PC-3 (cell line): Measurements from ENCODE around the gene RNF222. TPM values are rescaled to one million over a fixed set of nuclear protein-coding genes. Genes with fewer than 3 reads are reported as not detected.

ENCODE experiments used
- ATAC-seq: fragments of 200-7000 bp; cut with Tn5 transposase; 2 replicates; pipeline ENCODE4 v1.9.1; 2020; ENCODE audit warnings: mild to moderate bottlenecking, moderate library complexity
- BruUV-seq: library from RNA; stranded (reverse); fragments of 400-500 nt; replicated peaks from 2 replicates; lab custom pipeline; 2021; lab: Mats Ljungman, UMichigan
- CTCF ChIA-PET: fragments of 300-600 bp; sonication (Branson Sonifier 250); formaldehyde crosslinking; loops from one replicate; lab custom pipeline; 2022; ENCODE audit warnings: antibody characterized with exemption; lab: Charles Lee
- POLR2A ChIA-PET: fragments of 300-600 bp; sonication (Branson Sonifier 250); formaldehyde crosslinking; loops from one replicate; lab custom pipeline; 2022; ENCODE audit warnings: antibody characterized with exemption; ENCODE audit not compliant: unreplicated experiment; lab: Charles Lee
- DNase-seq: peaks from one replicate; pipeline ENCODE4 v3.0.0-alpha.2; 2015
- H2AFZ ChIP-seq: fragments of 300-600 bp; sonication (generic); 2 replicates; pipeline ENCODE4 v1.6.0; 2016; ENCODE audit warnings: antibody characterized with exemption, low read length
- H3F3A ChIP-seq: fragments of 300-600 bp; sonication (generic); one replicate; pipeline ENCODE4 v1.6.0; 2017; ENCODE audit warnings: antibody characterized with exemption, low read length, control low read depth, mild to moderate bottlenecking; ENCODE audit not compliant: unreplicated experiment
- H3K27ac ChIP-seq: fragments of 300-600 bp; sonication (generic); 2 replicates; pipeline ENCODE4 v1.5.1; 2016; ENCODE audit warnings: mild to moderate bottlenecking, low read length
- H3K27me3 ChIP-seq: fragments of 300-600 bp; sonication (generic); 2 replicates; pipeline ENCODE4 v1.6.1; 2016; ENCODE audit warnings: low read length, mixed read lengths
- H3K36me3 ChIP-seq: fragments of 300-600 bp; sonication (generic); 2 replicates; pipeline ENCODE4 v1.6.1; 2016; ENCODE audit warnings: low read depth, mixed run types, low read length, mixed read lengths
- H3K4me1 ChIP-seq: fragments of 300-600 bp; sonication (generic); 2 replicates; pipeline ENCODE4 v1.5.1; 2016; ENCODE audit warnings: low read length; ENCODE audit not compliant: insufficient read depth
- H3K4me2 ChIP-seq: fragments of 300-600 bp; sonication (generic); 2 replicates; pipeline ENCODE4 v1.6.0; 2016; ENCODE audit warnings: low read length
- H3K4me3 ChIP-seq: fragments of 300-600 bp; sonication (generic); 2 replicates; pipeline ENCODE4 v1.5.1; 2016; ENCODE audit warnings: mild to moderate bottlenecking, low read length, mixed read lengths
- H3K79me2 ChIP-seq: fragments of 300-600 bp; sonication (generic); 2 replicates; pipeline ENCODE4 v1.6.1; 2017; ENCODE audit warnings: low read length, mixed read lengths
- H3K9ac ChIP-seq: fragments of 300-600 bp; sonication (generic); 2 replicates; pipeline ENCODE4 v1.6.0; 2016; ENCODE audit warnings: mild to moderate bottlenecking, low read length
- H3K9me2 ChIP-seq: fragments of 300-600 bp; sonication (generic); replicated peaks from 2 replicates; pipeline ENCODE4 v1.6.1; 2016; ENCODE audit warnings: mixed run types, low read length, mixed read lengths
- H3K9me3 ChIP-seq: fragments of 300-600 bp; sonication (generic); 2 replicates; pipeline ENCODE4 v1.6.1; 2016; ENCODE audit warnings: low read length, mixed read lengths
- H4K20me1 ChIP-seq: fragments of 300-600 bp; sonication (generic); 2 replicates; pipeline ENCODE4 v1.6.1; 2016; ENCODE audit warnings: low read length, mixed read lengths
- EZH2 ChIP-seq: fragments of 300-600 bp; sonication (generic); IDR thresholded peaks from one replicate; pipeline ENCODE4 v1.6.1; 2017; ENCODE audit warnings: antibody characterized with exemption, mild to moderate bottlenecking, low read length; ENCODE audit not compliant: unreplicated experiment
- EZH2phosphoT487 ChIP-seq: fragments of 300-600 bp; sonication (generic); IDR thresholded peaks from 2 replicates; pipeline ENCODE4 v1.6.1; 2018; ENCODE audit warnings: mild to moderate bottlenecking, antibody characterized with exemption, low read length, borderline replicate concordance
- intact Hi-C: fragments of 100-400 bp; cut with micrococcal nuclease; formaldehyde crosslinking; loops from 2 replicates; pipeline ENCODE4 v1.9.0; 2023
- total RNA-seq: library from RNA; depleted of rRNA; stranded (reverse); fragments of >200 nt; gene quantifications from 2 replicates; pipeline ENCODE4 v1.2.3, GENCODE V29; 2014
- TF ChIP-seq, protein P1 (sequence below): fragments of 300-600 bp; sonication (generic); conservative IDR thresholded peaks from 2 replicates; pipeline ENCODE4 v1.5.1; 2017; ENCODE audit warnings: antibody characterized with exemption, low read depth, mild to moderate bottlenecking, low read length

Gene RNF222
- total RNA-seq, 1 experiment from 2014 or later, result 0.07 TPM

DNA sequence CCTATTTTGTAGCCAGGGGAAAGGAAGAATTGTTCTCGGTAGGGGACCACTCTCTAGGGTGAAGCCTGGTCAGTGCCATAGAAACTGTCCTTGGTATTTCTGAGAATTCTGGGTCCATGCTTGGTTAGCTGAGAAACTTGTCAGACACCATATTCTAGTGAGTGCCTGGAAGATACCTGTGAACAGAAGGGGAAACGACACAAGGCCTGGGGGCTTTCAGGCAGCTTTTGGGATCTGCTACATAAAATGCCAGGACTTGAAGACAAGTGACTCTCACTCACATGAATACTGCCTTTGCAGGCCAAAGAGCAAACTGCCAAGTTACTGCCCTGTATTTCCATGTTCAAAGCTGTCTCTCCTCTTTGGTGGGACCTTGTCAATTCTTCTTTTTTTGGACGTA lies 39.7 kb downstream of the RNF222 start:
- POLR2A ChIA-PET, result no interaction called here

DNA sequence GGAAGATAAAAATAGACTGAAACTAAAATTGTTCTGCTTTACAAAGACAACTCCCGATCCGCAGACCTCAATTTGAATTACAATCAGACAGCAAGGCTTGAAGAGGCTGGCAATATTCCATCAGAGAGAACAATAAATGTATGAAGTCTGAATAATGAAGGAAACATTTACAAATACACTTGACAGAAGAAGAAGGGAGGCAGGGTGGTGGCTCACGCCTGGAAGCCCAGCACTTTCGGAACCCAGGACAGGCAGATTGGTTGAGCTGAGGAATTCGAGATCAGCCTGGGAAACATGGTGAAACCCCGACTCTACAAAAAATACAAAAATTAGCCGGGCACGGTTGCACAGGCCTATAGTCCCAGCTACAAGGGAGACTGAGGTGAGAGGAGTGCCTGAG lies 43.4 kb downstream of the RNF222 start:
- H3K9ac ChIP-seq, result no peak overlapping the region
- no peak overlapping the region for H3K27ac ChIP-seq
- H2AFZ ChIP-seq, result no peak overlapping the region
- H3K36me3 ChIP-seq, result no peaks in the 10 kb centered on the region
- ChIA-PET CTCF (no interaction called here), POLR2A (no interaction called here)
- no peaks in the 10 kb centered on the region for H3F3A ChIP-seq
- DNase-seq (no peak), ATAC-seq (no peak)
- H3K9me3 ChIP-seq, result no peaks in the 10 kb centered on the region
- no peaks in the 10 kb centered on the region for H3K79me2 ChIP-seq
- intact Hi-C loops, result no loop called here
- no peak overlapping the region for H3K4me2 ChIP-seq
- BruUV-seq, result no TSS peak
- TF ChIP-seq EZH2 (no peak), EZH2phosphoT487 (no peak)
- TF ChIP-seq, protein P1, sequence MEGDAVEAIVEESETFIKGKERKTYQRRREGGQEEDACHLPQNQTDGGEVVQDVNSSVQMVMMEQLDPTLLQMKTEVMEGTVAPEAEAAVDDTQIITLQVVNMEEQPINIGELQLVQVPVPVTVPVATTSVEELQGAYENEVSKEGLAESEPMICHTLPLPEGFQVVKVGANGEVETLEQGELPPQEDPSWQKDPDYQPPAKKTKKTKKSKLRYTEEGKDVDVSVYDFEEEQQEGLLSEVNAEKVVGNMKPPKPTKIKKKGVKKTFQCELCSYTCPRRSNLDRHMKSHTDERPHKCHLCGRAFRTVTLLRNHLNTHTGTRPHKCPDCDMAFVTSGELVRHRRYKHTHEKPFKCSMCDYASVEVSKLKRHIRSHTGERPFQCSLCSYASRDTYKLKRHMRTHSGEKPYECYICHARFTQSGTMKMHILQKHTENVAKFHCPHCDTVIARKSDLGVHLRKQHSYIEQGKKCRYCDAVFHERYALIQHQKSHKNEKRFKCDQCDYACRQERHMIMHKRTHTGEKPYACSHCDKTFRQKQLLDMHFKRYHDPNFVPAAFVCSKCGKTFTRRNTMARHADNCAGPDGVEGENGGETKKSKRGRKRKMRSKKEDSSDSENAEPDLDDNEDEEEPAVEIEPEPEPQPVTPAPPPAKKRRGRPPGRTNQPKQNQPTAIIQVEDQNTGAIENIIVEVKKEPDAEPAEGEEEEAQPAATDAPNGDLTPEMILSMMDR, result no peak
- H3K27me3 ChIP-seq, result no peaks in the 10 kb centered on the region
- no peak overlapping the region for H3K4me3 ChIP-seq
- no peaks in the 10 kb centered on the region for H3K9me2 ChIP-seq
- no peaks in the 10 kb centered on the region for H3K4me1 ChIP-seq
- no peaks in the 10 kb centered on the region for H4K20me1 ChIP-seq

More for the DNA sequence above, 39.7 kb downstream of the RNF222 start:
- no peaks in the 10 kb centered on the region for H3K36me3 ChIP-seq
- TF ChIP-seq, protein P1, result no peak
- no peak for TF ChIP-seq EZH2phosphoT487
- TF ChIP-seq EZH2, result no peak
- peaks cover 6% of the 10 kb centered on the region for H3K4me1 ChIP-seq
- no peak overlapping the region for H3K9ac ChIP-seq
- no TSS peak for BruUV-seq
- H3F3A ChIP-seq, result no peaks in the 10 kb centered on the region
- no peaks in the 10 kb centered on the region for H3K9me2 ChIP-seq
- no peaks in the 10 kb centered on the region for H3K79me2 ChIP-seq
- H2AFZ ChIP-seq, result no peak overlapping the region
- no peaks in the 10 kb centered on the region for H3K9me3 ChIP-seq
- H4K20me1 ChIP-seq, result no peaks in the 10 kb centered on the region
- no peak overlapping the region for H3K4me3 ChIP-seq
- no peaks in the 10 kb centered on the region for H3K27me3 ChIP-seq
- CTCF ChIA-PET, result no interaction called here
- DNase-seq (no peak), ATAC-seq (no peak)
- intact Hi-C loops, result no loop called here
- H3K4me2 ChIP-seq, result no peak overlapping the region
- H3K27ac ChIP-seq, result no peak overlapping the region

DNA sequence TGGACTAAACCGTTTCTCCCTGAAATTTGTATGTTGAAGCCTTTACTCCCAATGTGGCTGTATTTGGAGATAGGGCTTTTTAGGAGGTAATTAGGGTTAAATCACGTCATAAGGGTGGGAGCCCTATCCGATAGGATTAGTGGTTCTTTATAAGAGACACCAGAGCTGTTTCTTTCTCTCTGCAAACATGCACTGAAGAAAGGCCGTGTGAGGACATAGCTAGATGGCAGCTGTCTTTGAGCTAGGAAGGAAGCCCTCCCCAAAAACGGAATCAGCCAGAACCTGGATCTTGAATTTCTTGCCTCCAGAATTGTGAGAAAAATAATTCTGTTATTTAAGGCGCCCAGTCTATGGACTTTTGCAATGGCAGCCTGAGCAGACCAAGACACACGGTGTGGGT lies 43.9 kb downstream of the RNF222 start:
- ChIA-PET CTCF (no interaction called here), POLR2A (no interaction called here)
- no peaks in the 10 kb centered on the region for H3K4me1 ChIP-seq
- no peaks in the 10 kb centered on the region for H3K36me3 ChIP-seq
- H3K27me3 ChIP-seq, result no peaks in the 10 kb centered on the region
- H3K4me2 ChIP-seq, result no peak overlapping the region
- H3K4me3 ChIP-seq, result no peak overlapping the region
- no peaks in the 10 kb centered on the region for H3K9me2 ChIP-seq
- no peak overlapping the region for H2AFZ ChIP-seq
- TF ChIP-seq, protein P1, result no peak
- TF ChIP-seq EZH2phosphoT487 (no peak), EZH2 (no peak)
- H4K20me1 ChIP-seq, result no peaks in the 10 kb centered on the region
- no peaks in the 10 kb centered on the region for H3F3A ChIP-seq
- DNase-seq (no peak), ATAC-seq (no peak)
- H3K9me3 ChIP-seq, result no peaks in the 10 kb centered on the region
- no TSS peak for BruUV-seq
- intact Hi-C loops, result no loop called here
- H3K27ac ChIP-seq, result no peak overlapping the region
- H3K79me2 ChIP-seq, result no peaks in the 10 kb centered on the region
- H3K9ac ChIP-seq, result no peak overlapping the region
